Ishikawa (cell line): ENCODE measurements around the gene ABCC8.

ENCODE experiments used
- CREB1 ChIP-seq: IDR thresholded peaks from 2 replicates; pipeline ENCODE4 v1.6.1; 2012; ENCODE audit warnings: low read depth
- EGR1 ChIP-seq: IDR thresholded peaks from 2 replicates; pipeline ENCODE4 v1.6.1; 2012
- EP300 ChIP-seq: IDR thresholded peaks from 2 replicates; pipeline ENCODE4 v1.6.1; 2012; ENCODE audit warnings: borderline replicate concordance
- FOXM1 ChIP-seq: IDR thresholded peaks from 2 replicates; pipeline ENCODE4 v1.6.1; 2012; ENCODE audit warnings: low read depth, borderline replicate concordance
- MAX ChIP-seq: IDR thresholded peaks from 2 replicates; pipeline ENCODE4 v1.6.1; 2012
- NFIC ChIP-seq: IDR thresholded peaks from 2 replicates; pipeline ENCODE4 v1.6.1; 2012
- RAD21 ChIP-seq: IDR thresholded peaks from 2 replicates; pipeline ENCODE4 v1.6.1; 2012; ENCODE audit warnings: low read depth
- REST ChIP-seq: IDR thresholded peaks from 2 replicates; pipeline ENCODE4 v1.6.1; 2012; ENCODE audit warnings: low read depth, mild to moderate bottlenecking
- TAF1 ChIP-seq: IDR thresholded peaks from 2 replicates; pipeline ENCODE4 v1.6.1; 2012; ENCODE audit warnings: low read depth, mild to moderate bottlenecking
- TCF12 ChIP-seq: IDR thresholded peaks from 2 replicates; pipeline ENCODE4 v1.6.1; 2012; ENCODE audit warnings: low read depth
- TEAD4 ChIP-seq: IDR thresholded peaks from 2 replicates; pipeline ENCODE4 v1.6.1; 2012
- USF1 ChIP-seq: IDR thresholded peaks from 2 replicates; pipeline ENCODE4 v1.6.1; 2012
- YY1 ChIP-seq: IDR thresholded peaks from 2 replicates; pipeline ENCODE4 v1.6.1; 2012; ENCODE audit warnings: low read depth
- ZBTB7A ChIP-seq: IDR thresholded peaks from 2 replicates; pipeline ENCODE4 v1.6.1; 2012; ENCODE audit warnings: low read depth

- TF ChIP-seq NFIC (no peak), TCF12 (no peak), REST (no peak), MAX (no peak), EP300 (no peak), EGR1 (no peak), TEAD4 (no peak), TAF1 (no peak), FOXM1 (no peak), USF1 (no peak), CREB1 (no peak), YY1 (no peak), RAD21 (no peak), ZBTB7A (no peak)
These were observed 68.6 kb downstream of the ABCC8 start for GRCh38 chr11:17408026-17408425.
